ENCODE results near the gene FLACC1.
"Not testable (repeated sequence)": the region's sequence is repeated elsewhere in the genome, so short reads cannot be mapped to it uniquely, and the experiment has no call there.

FLACC1 gene

GRCh38 chr2:201348758-201349157, 8.4 kb downstream of the FLACC1 start:
- no peak for DNase-seq

GRCh38 chr2:201347138-201347537, 10.0 kb downstream of the FLACC1 start:
- no peak for DNase-seq

GRCh38 chr2:201345625-201346213, 11.4 kb downstream of the FLACC1 start:
- no peak for DNase-seq

GRCh38 chr2:201344663-201345366, 12.3 kb downstream of the FLACC1 start:
- no peak for DNase-seq

- DNase-seq = no peak
Measured at GRCh38 chr2:201343559-201343958, 13.6 kb downstream of the FLACC1 start.

GRCh38 chr2:201342923-201343322, 14.2 kb downstream of the FLACC1 start:
- no peak for DNase-seq

- no peak for DNase-seq
Measured at GRCh38 chr2:201329409-201329808, 27.7 kb downstream of the FLACC1 start.

- DNase-seq = no peak
Measured at GRCh38 chr2:201327678-201328077, 29.5 kb downstream of the FLACC1 start.

GRCh38 chr2:201322772-201323171, 34.4 kb downstream of the FLACC1 start:
- no peak for DNase-seq

GRCh38 chr2:201320701-201321100, 36.4 kb downstream of the FLACC1 start:
- DNase-seq = no peak

- no peak for DNase-seq
Measured at GRCh38 chr2:201320257-201320656, 36.9 kb downstream of the FLACC1 start.

GRCh38 chr2:201319511-201319910, 37.6 kb downstream of the FLACC1 start:
- no peak for DNase-seq

GRCh38 chr2:201313362-201313761, 43.8 kb downstream of the FLACC1 start:
- no peak for DNase-seq

- no peak for DNase-seq
Measured at GRCh38 chr2:201308914-201309313, 48.2 kb downstream of the FLACC1 start.

- no peak for DNase-seq
Measured at GRCh38 chr2:201307876-201308275, 49.3 kb downstream of the FLACC1 start.

- DNase-seq = not testable (repeated sequence)
Measured at GRCh38 chr2:201299929-201300328, 57.2 kb downstream of the FLACC1 start.

GRCh38 chr2:201298462-201299052, 58.6 kb downstream of the FLACC1 start:
- DNase-seq = no peak

- not testable (repeated sequence) for DNase-seq
Measured at GRCh38 chr2:201290457-201291148, 66.5 kb downstream of the FLACC1 start.

- DNase-seq = no peak
Measured at GRCh38 chr2:201285499-201285898, 71.6 kb downstream of the FLACC1 start.

GRCh38 chr2:201280191-201281040, 76.7 kb downstream of the FLACC1 start:
- no peak for DNase-seq

GRCh38 chr2:201279079-201279478, 78.1 kb downstream of the FLACC1 start:
- no peak for DNase-seq

GRCh38 chr2:201276511-201276910, 80.6 kb downstream of the FLACC1 start:
- DNase-seq = no peak

- DNase-seq = no peak
Measured at GRCh38 chr2:201275990-201276389, 81.2 kb downstream of the FLACC1 start.
